ENCODE results near the gene SLC35F1. TPM values are rescaled to one million over a fixed set of nuclear protein-coding genes. Genes with fewer than 3 reads are reported as not detected.

The SLC35F1 gene
- total RNA-seq, 1 donor from 2014 or later = 112 TPM

DNA sequence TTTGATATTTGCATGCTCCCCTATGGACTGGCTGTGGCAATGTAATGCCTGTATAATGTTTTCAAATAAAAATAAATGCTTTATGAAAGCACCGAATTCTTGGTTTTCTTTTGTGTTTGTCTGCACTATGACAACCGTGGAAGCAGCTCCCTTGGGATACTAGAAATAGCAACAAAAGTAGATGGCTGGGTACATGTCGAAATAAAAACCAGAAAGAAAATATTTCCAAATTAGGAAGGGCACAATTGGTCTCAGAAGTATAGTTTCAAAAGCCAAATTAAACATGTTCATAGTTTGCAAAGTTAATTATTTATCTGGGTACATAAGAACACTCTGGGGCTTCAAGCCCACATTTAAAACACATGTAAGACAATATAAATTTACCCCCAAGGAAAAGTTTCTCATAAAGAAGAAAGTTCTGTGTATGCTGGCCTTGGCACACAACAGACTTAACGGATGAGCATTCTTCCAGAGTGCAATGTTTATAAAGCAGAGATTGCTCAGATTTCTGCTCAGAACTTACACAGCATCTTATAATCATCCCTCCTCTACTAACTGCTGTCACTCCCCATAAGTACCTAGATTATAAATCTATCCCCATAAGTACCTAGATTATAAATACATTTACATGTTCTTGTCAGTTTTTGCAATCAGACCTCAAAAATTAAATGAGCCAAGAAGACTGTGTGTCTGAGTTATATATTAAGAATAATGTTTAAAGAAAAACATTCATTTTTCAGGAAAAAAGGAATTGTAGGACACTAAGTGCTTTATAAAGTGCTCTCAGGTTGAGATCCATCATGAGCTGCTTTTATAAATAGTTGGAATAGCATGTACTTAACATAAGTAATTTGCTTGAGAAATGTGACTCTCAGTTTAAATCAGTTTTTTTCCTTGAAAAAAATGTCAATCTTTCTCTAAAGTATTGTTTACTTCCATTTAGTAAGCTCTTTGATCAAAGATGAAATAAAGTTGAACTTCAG lies 410.8 kb downstream of the SLC35F1 start:
- no peak for DNase-seq

DNA sequence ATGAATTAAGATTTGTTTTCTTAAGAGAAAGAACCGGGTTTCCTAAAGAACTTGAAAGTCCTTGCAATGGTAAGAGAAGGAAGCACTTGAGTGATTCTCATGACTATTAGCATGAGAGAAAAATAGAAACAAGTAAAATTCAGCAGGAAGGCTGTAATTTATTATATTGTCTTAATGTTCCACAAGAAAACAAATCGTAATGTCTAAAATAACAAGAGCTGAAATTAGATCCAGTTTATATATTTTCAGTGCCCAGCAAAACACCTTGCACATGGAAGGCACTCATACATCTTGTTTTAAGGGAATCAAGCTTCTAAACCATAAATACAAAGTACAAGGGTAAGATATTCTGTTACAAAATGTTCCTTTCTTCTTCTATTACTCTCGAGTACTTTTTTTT lies 411.6 kb downstream of the SLC35F1 start:
- DNase-seq = no peak

DNA sequence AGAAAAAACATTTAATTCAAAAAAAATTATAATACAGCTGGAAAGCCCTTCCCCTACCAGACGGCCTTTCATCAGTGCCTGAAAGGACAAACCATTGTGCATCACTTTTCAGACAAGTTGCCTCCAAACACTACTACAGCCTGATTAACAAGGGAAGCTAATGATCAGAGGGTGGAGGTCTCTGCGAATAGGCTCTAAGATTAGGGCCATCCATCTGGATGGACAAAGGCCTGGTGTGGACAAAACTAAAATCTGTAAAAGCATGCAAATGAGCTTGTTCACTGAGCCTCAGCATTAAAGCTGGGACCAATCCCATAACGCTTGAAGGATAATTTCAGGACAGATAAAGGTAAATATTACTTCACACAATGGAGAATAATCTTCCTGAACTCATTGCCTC lies 412.4 kb downstream of the SLC35F1 start:
- no peak for DNase-seq

DNA sequence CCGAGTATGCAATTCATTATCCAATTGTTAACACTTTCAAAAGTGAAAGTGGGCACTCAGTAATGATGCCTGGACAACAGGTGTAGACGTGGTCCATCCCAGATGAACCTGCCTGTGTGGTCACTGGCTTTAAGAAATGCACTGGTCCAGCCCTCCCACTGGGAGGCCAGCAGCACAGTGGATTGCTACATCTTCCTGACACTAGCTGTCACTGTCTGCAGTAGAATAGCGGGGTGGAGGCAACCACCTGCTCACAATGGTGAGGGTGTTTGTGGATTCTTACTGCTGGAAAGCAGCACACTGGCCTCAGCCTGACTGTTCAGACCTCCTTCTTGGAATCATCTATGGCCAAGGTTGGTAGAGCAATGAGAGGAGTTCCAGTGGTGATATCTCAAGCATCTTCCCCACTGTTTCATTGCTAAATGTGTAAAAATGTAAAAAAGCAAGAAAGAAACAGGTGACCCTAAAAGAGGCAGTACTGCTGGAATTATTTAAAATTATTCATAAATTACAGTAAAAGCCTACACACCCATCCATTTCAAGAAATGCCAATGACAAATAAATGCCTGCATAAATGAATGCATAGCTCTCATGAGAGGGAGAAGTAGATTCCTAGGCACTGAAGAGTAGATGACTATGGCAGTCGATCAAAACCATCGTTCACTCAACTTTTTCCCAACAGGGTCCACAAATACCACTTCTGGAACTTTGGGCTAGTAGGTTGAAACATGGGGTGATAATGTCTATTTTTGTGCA lies 413.0 kb downstream of the SLC35F1 start:
- DNase-seq = no peak

DNA sequence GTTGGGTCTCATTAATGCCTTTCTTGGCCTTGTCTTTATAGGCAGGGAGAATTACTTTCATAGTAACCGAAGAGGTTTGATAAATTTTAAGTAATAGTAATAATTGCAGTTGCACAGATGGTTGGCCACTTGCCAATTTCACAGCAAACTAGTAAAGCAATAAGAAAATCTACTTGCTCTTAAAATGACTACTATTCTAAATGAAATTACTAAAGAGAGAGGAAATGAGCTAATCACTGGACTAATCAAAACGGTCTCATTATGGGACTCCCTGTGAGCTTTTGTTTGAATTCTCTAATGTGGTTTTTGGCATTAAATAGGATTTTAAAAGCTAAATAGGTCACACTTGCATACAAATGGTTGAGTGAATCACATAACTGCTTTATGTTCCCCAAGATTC lies 413.6 kb downstream of the SLC35F1 start:
- DNase-seq = no peak

DNA sequence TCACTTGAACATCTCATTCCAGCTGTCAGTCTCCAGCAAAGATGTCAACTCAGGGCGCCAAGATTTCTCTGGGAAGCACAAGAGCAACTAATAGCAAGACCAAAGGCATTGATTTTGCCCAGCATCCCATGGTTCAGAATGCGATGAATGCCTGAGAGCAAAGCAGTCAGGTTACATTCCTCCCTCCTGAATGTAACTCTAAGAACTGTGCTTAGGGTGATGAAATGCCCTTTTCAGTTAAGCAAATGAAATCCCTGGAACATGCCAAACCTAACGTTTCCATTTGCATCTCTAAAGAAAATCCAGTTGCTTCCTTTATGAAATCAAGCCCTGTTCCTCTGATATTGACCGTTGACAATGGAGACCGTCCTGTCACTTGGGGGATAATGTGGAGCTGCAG lies 417.1 kb downstream of the SLC35F1 start:
- no peak for DNase-seq

DNA sequence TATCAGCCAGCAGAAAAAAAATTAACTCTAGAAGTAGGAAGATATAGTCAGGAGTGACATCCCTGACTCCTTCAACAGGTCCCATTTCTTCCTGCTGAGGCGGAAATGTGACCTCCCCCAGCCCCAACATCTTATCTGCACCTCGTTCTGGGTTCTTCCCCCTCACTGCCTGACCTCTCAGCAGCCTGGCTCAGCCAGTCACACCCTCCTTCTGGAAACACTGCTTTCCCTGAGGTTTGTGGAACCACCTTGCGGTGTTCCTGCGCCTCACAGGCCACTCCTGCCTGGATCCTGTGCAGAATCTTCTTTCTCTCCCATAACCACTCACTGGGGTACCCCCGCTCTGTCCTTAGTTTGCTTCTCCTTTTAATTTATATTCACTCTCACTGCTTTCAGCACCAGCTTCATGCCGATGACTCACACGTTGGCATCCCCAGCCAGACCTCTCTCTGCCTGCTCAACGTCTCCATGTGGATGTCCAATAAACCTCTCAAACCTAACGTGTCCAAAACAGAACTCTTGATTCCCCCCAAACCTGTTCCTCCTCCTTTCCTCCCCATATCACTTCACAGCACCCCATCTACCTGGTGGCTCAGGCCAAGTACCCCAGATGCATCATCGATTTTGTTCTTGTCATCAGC lies 418.3 kb downstream of the SLC35F1 start:
- peak; percentile 2 for DNase-seq

DNA sequence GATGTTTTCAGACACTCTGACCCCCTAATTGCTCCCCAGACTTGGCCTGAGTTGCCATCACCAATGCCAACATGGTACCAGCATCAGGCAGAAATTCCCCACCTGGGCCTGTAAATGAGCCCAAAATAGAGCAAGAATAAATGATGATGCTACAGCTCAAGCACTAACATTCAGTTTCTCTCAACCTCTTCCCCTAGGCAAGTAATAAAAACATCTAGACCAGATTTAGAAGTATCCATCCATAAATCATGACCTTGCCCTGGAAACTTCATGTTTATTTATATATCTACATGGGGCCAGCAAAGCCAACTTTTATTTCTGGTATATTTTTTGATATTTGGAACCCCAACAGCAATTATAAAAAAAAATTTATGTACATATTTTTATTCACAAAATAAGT lies 419.6 kb downstream of the SLC35F1 start:
- no peak for DNase-seq

DNA sequence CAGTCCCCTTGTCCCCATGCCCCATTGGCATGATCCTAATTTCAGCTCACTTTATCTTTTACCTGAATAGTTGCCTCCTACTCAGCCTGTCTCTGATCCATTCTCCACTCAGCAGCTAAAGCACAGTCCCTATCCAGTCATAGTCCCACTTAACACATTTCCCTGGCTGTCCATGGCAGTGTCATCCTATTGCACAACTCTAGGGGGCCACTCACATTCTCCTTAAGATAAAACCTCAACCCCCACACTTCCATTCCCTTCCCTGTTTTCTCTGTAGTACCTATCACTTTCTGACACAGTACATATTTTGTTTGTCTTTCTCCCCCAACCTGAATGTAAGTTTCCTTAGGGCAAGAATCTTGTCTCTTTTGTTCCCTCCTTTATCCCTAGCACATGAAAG lies 420.2 kb downstream of the SLC35F1 start:
- DNase-seq = no peak

DNA sequence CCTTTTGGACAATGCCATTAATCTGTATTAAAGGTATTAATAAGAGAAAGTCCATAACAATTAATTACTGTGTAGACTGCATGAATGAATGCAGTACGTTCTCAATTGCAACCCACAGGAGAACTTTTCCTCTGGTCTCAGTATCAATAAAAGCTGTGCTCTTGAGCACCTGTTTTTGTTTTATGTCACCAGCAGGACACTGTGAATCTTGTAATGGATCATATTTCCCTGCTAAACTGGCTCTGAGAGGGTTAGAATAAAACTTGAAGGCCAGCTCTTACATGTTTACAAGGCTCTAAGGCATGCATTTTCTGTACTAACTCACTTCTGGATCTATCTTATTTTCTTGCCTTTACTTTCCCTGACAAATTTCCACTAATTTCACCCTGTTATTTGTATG lies 426.7 kb downstream of the SLC35F1 start:
- no peak for DNase-seq

DNA sequence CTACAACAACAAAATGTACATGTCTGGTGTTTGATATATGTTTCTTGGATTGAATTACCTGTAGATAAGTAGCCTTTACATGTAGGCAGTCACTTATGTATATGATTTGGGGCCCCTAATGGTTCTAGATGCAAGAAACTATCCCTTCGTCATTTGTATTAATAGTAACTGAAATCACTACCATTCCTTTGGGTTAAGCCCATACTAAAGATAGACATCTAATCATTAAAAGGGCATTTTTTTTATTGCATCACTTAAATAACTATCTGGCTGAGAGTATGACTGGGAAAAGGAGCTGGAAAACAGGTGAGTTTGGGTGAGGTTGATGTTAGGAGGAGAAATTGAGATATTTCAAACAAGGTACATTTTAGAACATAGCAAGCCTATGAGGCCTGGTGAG lies 427.6 kb downstream of the SLC35F1 start:
- no peak for DNase-seq

DNA sequence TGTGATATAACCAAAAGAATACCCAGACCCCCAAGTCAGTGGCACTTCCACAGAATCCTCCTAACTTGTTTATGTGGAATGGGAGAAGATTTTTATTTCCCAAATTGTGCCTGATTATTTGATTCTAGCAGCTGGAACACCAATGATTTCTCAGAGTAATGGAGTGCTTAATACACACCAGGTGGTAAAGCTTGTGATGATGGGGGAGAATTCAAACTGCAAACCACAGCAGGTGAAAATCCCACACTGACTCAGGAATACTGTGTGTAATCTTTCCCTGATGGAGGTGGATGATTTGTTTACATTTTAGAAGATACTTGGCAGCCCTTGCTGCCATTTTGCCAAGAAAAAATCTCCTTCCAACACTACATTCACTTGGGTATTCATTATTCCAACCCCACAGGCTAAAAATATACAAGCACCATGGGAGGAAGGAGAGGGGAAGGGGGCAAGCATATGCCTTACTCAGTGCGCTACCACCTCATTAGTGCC lies 428.3 kb downstream of the SLC35F1 start:
- no peak for DNase-seq

DNA sequence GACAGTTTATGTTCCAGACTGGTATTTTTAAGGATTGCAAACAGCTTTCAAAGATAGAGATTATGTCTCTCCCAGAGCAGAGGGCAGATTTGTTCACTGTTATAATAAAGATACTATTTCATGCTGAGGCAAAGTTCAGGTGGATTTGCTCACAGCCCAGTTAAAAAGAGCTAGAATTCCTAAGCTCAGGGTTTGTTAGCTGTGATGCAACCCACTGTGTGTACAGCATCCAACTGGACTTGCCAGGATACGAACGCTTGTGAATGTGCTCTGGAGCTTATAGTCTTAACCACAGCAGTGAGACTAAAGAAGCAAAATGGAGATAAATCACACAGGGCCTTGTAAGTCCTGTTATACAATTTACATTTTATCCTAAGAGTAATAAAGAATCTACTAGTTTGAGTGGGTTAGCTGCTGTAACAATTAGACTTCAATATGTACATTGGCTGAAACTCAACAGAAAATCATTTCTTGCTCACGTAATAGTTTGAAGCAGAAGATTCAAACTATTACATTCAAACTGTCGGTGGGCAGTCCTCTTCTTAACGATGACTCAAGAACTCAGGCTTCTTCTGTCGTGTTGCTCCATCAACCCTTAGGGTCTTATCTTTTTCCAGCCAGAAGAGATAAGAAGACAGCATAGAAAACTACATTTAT lies 437.1 kb downstream of the SLC35F1 start:
- no peak for DNase-seq

DNA sequence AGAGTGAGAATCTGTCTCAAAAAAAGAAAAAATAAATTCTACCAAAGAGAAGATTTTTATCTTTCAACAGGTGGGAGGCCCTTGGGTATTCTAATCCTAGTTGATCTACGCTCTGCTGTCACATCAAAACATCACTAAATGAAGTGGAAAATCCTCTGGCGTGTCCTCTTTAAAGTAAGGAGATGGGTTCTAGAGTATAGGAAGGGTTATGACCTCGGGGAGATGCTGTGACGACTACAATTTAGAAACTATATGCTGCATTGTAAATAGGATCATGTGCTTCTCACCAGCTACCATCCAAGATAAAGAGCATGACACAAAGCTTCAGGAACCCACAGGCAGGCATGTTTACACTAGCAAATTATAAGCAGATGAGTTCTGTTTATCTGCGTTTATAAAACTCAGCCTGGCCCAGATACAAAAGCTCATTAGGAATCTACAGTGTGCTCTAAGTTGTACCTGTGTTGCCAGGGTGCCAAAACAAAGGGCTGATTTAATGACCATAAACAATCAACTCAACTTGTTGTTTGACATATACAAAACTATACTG lies 443.9 kb downstream of the SLC35F1 start:
- no peak for DNase-seq

DNA sequence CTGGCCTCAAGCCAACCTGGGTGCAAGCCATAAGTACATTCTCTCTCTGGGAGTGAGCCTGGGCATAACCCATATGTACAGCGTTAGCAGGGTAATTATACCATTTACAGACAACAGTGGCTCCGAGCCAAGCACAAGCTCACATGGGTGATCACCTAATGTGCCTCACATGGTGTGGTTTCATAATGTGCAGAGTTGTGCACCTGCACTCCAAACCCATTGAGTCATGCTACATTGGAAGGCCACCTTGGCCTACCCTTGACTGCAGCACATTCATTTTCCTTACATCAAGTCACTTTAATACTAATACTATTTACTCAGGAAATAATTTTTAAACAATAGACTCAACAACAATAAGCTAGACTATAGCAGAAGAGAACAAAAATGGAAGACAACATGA lies 446.5 kb downstream of the SLC35F1 start:
- no peak for DNase-seq

DNA sequence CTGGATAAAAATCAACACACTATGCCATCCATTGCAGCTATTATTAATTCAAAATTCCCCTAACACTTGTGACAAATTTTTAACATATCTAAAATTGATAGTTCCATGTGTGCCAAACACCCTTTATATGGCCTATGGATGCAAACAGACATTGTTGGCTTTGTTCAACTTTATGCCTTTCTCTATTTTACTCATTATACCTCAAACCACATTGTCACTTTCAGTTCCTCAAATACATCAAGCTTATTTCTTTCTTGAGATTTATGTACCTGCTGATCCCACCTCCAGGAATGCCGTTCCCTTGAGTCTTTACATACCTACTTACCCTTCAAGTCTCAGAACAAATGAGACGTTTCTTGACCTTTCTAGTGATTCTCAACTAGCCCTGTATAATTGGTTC lies 447.6 kb downstream of the SLC35F1 start:
- DNase-seq = no peak

DNA sequence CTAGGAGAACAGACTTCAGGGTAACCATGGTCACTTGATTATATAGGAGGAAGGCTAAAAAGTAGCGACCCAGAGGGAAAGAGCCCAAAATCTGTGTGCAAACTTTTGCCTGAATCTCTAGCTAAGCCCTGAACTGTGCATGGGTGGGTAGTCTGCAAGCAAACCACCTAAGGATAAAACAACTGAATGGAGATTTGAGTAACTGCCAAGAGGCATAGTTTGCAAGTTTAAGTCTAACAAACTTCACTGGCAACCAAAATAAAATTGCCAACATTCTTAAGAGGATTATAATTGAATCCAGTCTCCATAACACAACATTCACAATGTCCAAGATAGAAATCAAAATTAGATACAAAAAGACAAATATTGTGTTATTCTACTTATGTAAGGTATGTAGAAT lies 449.0 kb downstream of the SLC35F1 start:
- no peak for DNase-seq

DNA sequence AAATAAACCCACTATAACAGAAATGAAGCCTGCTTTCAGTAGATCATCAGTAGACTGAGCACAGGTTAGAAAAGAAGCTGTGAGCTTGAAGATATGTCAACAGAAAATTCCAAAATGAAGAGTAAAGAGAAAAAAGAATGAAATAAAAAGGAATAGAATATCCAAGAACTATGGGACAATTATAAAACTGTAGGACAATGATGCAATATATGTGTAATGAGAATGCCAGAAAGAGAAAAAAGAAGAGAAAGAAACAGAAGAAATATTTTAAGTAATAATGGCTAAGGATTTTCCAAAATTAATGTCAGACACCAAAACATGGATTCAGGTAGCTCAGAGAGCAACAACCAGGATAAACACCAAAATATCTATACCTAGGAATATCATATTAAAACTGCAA lies 449.6 kb downstream of the SLC35F1 start:
- DNase-seq = no peak
